SH-SY5Y (cell line): ENCODE data around the gene CRP.

Source experiments
- GATA2 ChIP-seq: IDR thresholded peaks from 2 replicates; pipeline ENCODE4 v1.6.1; 2011; ENCODE audit warnings: mild to moderate bottlenecking, low read depth, low read length
- GATA3 ChIP-seq: IDR thresholded peaks from 2 replicates; pipeline ENCODE4 v1.6.1; 2011; ENCODE audit warnings: low read depth, mild to moderate bottlenecking, low read length, moderate library complexity

DNA sequence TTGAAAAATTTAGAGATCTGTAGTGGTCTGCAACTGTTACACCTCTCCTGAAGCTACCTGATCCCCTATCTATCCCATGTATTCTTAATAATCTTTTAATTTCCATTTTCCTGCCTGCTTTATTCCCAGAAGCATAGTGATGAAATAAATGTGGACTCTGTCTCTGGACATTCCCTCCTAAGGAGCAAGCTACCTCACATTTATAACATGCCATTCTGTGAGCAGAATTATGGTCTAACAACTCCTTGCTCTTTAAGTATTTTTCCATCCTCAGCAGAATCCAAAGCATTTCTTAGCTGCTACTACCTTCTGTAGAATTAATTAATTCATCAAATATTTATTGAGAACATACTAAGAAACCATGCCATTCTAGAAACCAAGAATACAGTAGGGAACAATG, 15.1 kb downstream of the CRP start:
- TF ChIP-seq GATA3 (no peak), GATA2 (no peak)
